SU-DHL-6 (cell line): Measurements from ENCODE around the gene GRPEL1.

Experiments used
- CTCF ChIP-seq: fragments of 200-600 bp; sonication (generic); IDR thresholded peaks from one replicate; pipeline ENCODE4 v1.5.1; 2017; ENCODE audit warnings: antibody characterized with exemption, mild to moderate bottlenecking, low read length, moderate library complexity; ENCODE audit not compliant: insufficient read depth, poor library complexity, severe bottlenecking
- EZH2phosphoT487 ChIP-seq: fragments of 200-600 bp; sonication (generic), shearing (Covaris generic); conservative IDR thresholded peaks from 2 replicates; pipeline ENCODE4 v1.6.1; 2018; ENCODE audit warnings: mild to moderate bottlenecking, antibody characterized with exemption, low read length, moderate library complexity, mixed read lengths

- TF ChIP-seq CTCF (no peak), EZH2phosphoT487 (no peak)
Measured at GRCh38 chr4:7027913-7028312, 40.0 kb downstream of the GRPEL1 start.
